BE2C (cell line): ENCODE data around the gene GIPR.

ENCODE experiments used
- DNase-seq: peaks from one replicate; pipeline ENCODE4 v3.0.0-alpha.2; 2020
- H3K27me3 ChIP-seq: fragments of 250-450 bp; sonication (Bioruptor Pico); 2 replicates; pipeline ENCODE4 v1.5.1; 2020; ENCODE audit warnings: mild to moderate bottlenecking
- H3K36me3 ChIP-seq: fragments of 250-450 bp; sonication (Bioruptor Pico); 2 replicates; pipeline ENCODE4 v1.5.1; 2020; ENCODE audit warnings: mild to moderate bottlenecking
- H3K4me1 ChIP-seq: fragments of 250-450 bp; sonication (Bioruptor Pico); 2 replicates; pipeline ENCODE4 v1.5.1; 2020
- H3K4me3 ChIP-seq: 2 replicates; pipeline ENCODE4 v1.5.1; 2011; ENCODE audit warnings: low read depth, low read length
- H3K9me3 ChIP-seq: fragments of 250-450 bp; sonication (Bioruptor Pico); 2 replicates; pipeline ENCODE4 v1.5.1; 2020
- CTCF ChIP-seq: IDR thresholded peaks from 2 replicates; pipeline ENCODE4 v1.5.1; 2012; ENCODE audit warnings: mild to moderate bottlenecking, low read depth, low read length

GIPR gene

GRCh38 chr19:45638930-45639729 lies 28.9 kb upstream of the GIPR start, which contains the start of gene EML2:
EML2 (minus strand) TSS chr19:45639397; CDS start chr19:45639376, 21 bp downstream.
- peak; percentile 40 for DNase-seq
- H3K27me3 ChIP-seq: no peaks in the 10 kb centered on the region
- no peaks in the 10 kb centered on the region for H3K9me3 ChIP-seq
- H3K4me3 ChIP-seq: peak within 1 kb of the TSS; percentile 58
- no peaks in the 10 kb centered on the region for H3K36me3 ChIP-seq
- TF ChIP-seq CTCF: no peak
- no peaks in the 10 kb centered on the region for H3K4me1 ChIP-seq

DNA sequence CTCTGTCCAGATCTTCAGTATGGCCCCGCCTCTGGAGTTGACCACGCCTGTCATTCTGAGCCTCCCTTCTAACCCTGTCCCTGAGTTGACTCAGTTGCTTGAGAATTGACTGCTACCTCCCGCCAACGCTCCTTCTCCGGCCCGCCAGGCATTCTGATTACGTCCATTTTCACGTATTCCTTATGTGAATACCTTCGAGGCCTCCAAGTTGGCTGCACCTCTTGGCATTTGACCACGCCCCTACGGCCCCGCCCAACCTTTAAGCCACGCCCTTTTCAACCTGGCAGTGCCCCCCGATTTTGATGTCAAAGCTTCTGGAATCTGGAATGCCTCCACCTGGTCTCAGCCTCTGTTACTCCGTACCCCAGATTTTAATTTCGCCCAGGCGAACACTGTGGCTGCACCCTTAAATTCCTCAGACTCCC lies 27.2 kb upstream of the GIPR start:
- 0 out of 2 replicates have a peak, but pooled peaks cover 6% of the 10 kb centered on the region for H3K4me1 ChIP-seq
- TF ChIP-seq CTCF: no peak
- no peaks in the 10 kb centered on the region for H3K27me3 ChIP-seq
- H3K4me3 ChIP-seq: no peak overlapping the region
- DNase-seq: no peak
- H3K36me3 ChIP-seq: no peaks in the 10 kb centered on the region
- no peaks in the 10 kb centered on the region for H3K9me3 ChIP-seq

- Histone ChIP-seq H3K36me3 (no peaks in the 10 kb centered on the region), H3K9me3 (no peaks in the 10 kb centered on the region), H3K4me3 (no peak overlapping the region), H3K27me3 (no peaks in the 10 kb centered on the region), H3K4me1 (0 out of 2 replicates have a peak, but pooled peaks cover 6% of the 10 kb centered on the region)
- no peak for DNase-seq
- TF ChIP-seq CTCF: no peak
These were observed 26.5 kb upstream of the GIPR start for GRCh38 chr19:45641274-45642105.

DNA sequence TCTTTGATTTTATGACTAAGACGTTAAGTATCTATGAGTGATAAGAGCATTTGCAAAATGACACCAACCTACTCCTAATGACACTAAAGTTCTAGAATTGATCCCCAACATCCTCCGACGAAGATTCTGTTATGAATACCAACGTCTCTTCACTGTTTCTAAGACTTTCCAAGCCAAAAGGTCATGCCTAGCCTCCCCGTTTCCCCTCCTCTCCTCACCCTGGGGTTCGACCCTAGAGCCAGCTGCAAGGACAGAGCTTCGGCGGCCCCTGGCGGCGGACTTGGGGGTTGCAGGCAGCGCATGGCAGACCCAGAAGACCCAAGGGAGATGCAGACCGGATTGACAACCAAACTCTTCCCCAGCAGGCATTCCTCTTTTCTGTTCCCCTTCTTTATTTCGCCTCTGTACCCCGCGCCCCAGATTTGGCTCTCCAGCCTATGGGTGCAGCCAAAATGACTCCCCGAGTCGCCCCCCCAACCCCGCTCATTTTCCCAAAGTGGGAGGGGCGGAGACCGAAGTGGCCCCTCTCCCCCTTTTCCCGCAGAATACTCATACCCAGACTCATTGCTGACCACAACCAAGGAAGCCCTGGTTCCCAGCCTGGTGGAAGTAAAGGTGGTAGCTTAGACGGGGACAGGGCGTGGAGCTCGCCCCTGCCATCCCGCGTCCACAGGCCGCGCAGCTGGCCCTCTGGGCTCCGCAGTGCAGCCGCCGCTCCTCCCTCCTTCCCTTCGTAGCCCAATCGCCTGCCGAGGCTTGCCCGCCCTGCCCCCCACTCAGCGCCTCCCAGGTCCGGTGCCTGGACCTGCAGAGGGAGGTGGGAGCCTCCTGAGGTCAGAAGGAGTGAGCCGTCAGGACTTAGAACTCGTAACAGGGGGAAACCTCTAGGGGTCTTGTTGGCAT lies 24.7 kb upstream of the GIPR start:
- TF ChIP-seq CTCF: peak; percentile 99
- peak overlapping the region; percentile 86 for H3K4me3 ChIP-seq
- 0 out of 2 replicates have a peak, but pooled peaks cover 6% of the 10 kb centered on the region for H3K4me1 ChIP-seq
- no peaks in the 10 kb centered on the region for H3K36me3 ChIP-seq
- no peaks in the 10 kb centered on the region for H3K27me3 ChIP-seq
- peak; percentile 92 for DNase-seq
- no peaks in the 10 kb centered on the region for H3K9me3 ChIP-seq

GRCh38 chr19:45643927-45644771 lies 23.9 kb upstream of the GIPR start:
- 0 out of 2 replicates have a peak, but pooled peaks cover 6% of the 10 kb centered on the region for H3K4me1 ChIP-seq
- no peaks in the 10 kb centered on the region for H3K36me3 ChIP-seq
- no peak for TF ChIP-seq CTCF
- DNase-seq: no peak
- H3K9me3 ChIP-seq: no peaks in the 10 kb centered on the region
- no peaks in the 10 kb centered on the region for H3K27me3 ChIP-seq
- peak overlapping the region; percentile 86 for H3K4me3 ChIP-seq
